Left ventricle myocardium inferior (tissue), 1 donor: ENCODE measurements around the gene CHIC2. TPM values are rescaled to one million over a fixed set of nuclear protein-coding genes. Genes with fewer than 3 reads are reported as not detected.

Source experiments
- DNase-seq: peaks from one replicate; pipeline ENCODE4 v3.0.0-alpha.2; 2020
- H3K27ac ChIP-seq: fragments of 200-600 bp; replicated peaks from 2 replicates; pipeline ENCODE4 v1.8.0; 2021
- H3K27me3 ChIP-seq: fragments of 200-600 bp; 2 replicates; pipeline ENCODE4 v1.8.0; 2021; ENCODE audit warnings: low read depth
- H3K36me3 ChIP-seq: fragments of 200-600 bp; 2 replicates; pipeline ENCODE4 v1.8.0; 2021
- H3K4me1 ChIP-seq: fragments of 200-600 bp; 2 replicates; pipeline ENCODE4 v1.8.0; 2021
- H3K4me3 ChIP-seq: fragments of 200-600 bp; 2 replicates; pipeline ENCODE4 v1.8.0; 2021; ENCODE audit warnings: mild to moderate bottlenecking, moderate library complexity
- H3K9me3 ChIP-seq: fragments of 200-600 bp; replicated peaks from 2 replicates; pipeline ENCODE4 v1.8.0; 2021
- CTCF ChIP-seq: fragments of 200-600 bp; IDR thresholded peaks from 2 replicates; pipeline ENCODE4 v1.8.0; 2021; ENCODE audit warnings: antibody characterized with exemption, mild to moderate bottlenecking, borderline replicate concordance
- intact Hi-C: fragments of 100-400 bp; cut with micrococcal nuclease; formaldehyde crosslinking; loops from one replicate; pipeline ENCODE4 v1.11.0; 2022
- total RNA-seq: library from RNA; stranded (reverse); fragmentation: NEBNext Ultra II Directional; extraction: Animal tissue kit (Norgen Biotek cat#: 25700); gene quantifications from one replicate; pipeline ENCODE4 v1.2.1, GENCODE V29; 2021
- donor health status: DM: no; HTN: yes; CAD: no; lungs with severe emphysema.

The CHIC2 gene
- total RNA-seq, 1 donor from 2014 or later, result 9.1 TPM

- TF ChIP-seq CTCF, result no peak
- no peaks in the 10 kb centered on the region for H3K36me3 ChIP-seq
- H3K4me1 ChIP-seq, result peaks cover 54% of the 10 kb centered on the region
- H3K9me3 ChIP-seq, result no peaks in the 10 kb centered on the region
- no peak for DNase-seq
- H3K27ac ChIP-seq, result no peak overlapping the region
- intact Hi-C loops, result no loop called here
- no peak overlapping the region for H3K4me3 ChIP-seq
- H3K27me3 ChIP-seq, result peaks cover 100% of the 10 kb centered on the region
Measured at GRCh38 chr4:54104907-54105306, 40.5 kb upstream of the CHIC2 start.

- no peak for DNase-seq
- peak overlapping the region; percentile 56 for H3K4me3 ChIP-seq
- H3K36me3 ChIP-seq, result no peaks in the 10 kb centered on the region
- no peak overlapping the region for H3K27ac ChIP-seq
- peaks cover 100% of the 10 kb centered on the region for H3K27me3 ChIP-seq
- H3K9me3 ChIP-seq, result no peaks in the 10 kb centered on the region
- TF ChIP-seq CTCF, result no peak
- peaks cover 49% of the 10 kb centered on the region for H3K4me1 ChIP-seq
- intact Hi-C loops, result no loop called here
Measured at GRCh38 chr4:54103190-54103574, 38.8 kb upstream of the CHIC2 start.

GRCh38 chr4:54102531-54103106 is 38.2 kb upstream of the CHIC2 start:
- Histone ChIP-seq H3K27ac (no peak overlapping the region), H3K4me3 (no peak overlapping the region), H3K27me3 (peaks cover 100% of the 10 kb centered on the region), H3K9me3 (no peaks in the 10 kb centered on the region), H3K4me1 (peaks cover 47% of the 10 kb centered on the region), H3K36me3 (no peaks in the 10 kb centered on the region)
- no peak for DNase-seq
- no peak for TF ChIP-seq CTCF
- intact Hi-C loops, result no loop called here

GRCh38 chr4:54101190-54102041 is 37.0 kb upstream of the CHIC2 start:
- intact Hi-C loops, result no loop called here
- no peaks in the 10 kb centered on the region for H3K36me3 ChIP-seq
- H3K9me3 ChIP-seq, result no peaks in the 10 kb centered on the region
- H3K27ac ChIP-seq, result no peak overlapping the region
- H3K4me1 ChIP-seq, result peaks cover 47% of the 10 kb centered on the region
- peak overlapping the region; percentile 60 for H3K4me3 ChIP-seq
- no peak for DNase-seq
- no peak for TF ChIP-seq CTCF
- peaks cover 100% of the 10 kb centered on the region for H3K27me3 ChIP-seq

- H3K9me3 ChIP-seq, result no peaks in the 10 kb centered on the region
- H3K27ac ChIP-seq, result no peak overlapping the region
- no peak for TF ChIP-seq CTCF
- peaks cover 100% of the 10 kb centered on the region for H3K27me3 ChIP-seq
- intact Hi-C loops, result no loop called here
- H3K36me3 ChIP-seq, result no peaks in the 10 kb centered on the region
- peak overlapping the region; percentile 60 for H3K4me3 ChIP-seq
- H3K4me1 ChIP-seq, result peaks cover 47% of the 10 kb centered on the region
- no peak for DNase-seq
Measured at GRCh38 chr4:54100595-54101189, 36.3 kb upstream of the CHIC2 start.
